GM12878 (cell line): ENCODE data around the gene IQCF5. TPM values are rescaled to one million over a fixed set of nuclear protein-coding genes. Genes with fewer than 3 reads are reported as not detected.

Experiments
- ATAC-seq: fragments of 200-7000 bp; cut with Tn5 transposase; 3 replicates; pipeline ENCODE4 v1.9.1; 2020; ENCODE audit warnings: mild to moderate bottlenecking, moderate library complexity
- BruUV-seq: library from RNA; stranded (reverse); fragments of 400-500 nt; replicated peaks from 2 replicates; lab custom pipeline; 2021; lab: Mats Ljungman, UMichigan
- CTCF ChIA-PET: fragments of 300-600 bp; sonication (Branson Sonifier 250); formaldehyde crosslinking; extraction: SDS; loops from one replicate; lab custom pipeline; 2021; ENCODE audit warnings: inconsistent platforms; lab: Yijun Ruan, JAX
- POLR2A ChIA-PET: fragments of 350-600 bp; formaldehyde crosslinking; extraction: SDS; loops from one replicate; lab custom pipeline; 2021; ENCODE audit warnings: inconsistent platforms; lab: Charles Lee
- RAD21 ChIA-PET: fragments of 300-600 bp; sonication (Branson Sonifier 250); formaldehyde crosslinking; loops from one replicate; lab custom pipeline; 2023; ENCODE audit warnings: antibody characterized with exemption; ENCODE audit not compliant: unreplicated experiment; lab: Charles Lee
- SMC1A ChIA-PET: fragments of 300-600 bp; sonication (Branson Sonifier 250); formaldehyde crosslinking; loops from one replicate; lab custom pipeline; 2023; ENCODE audit not compliant: unreplicated experiment, uncharacterized antibody; lab: Charles Lee
- DNase-seq: peaks from one replicate; pipeline ENCODE4 v3.0.0-alpha.2; 2011; ENCODE audit warnings: low read depth, low spot score
- FAIRE-seq: peaks from 3 replicates; lab custom pipeline; 2011; peaks lifted over from hg19 to GRCh38; lab: Jason Lieb, UNC
- H2AFZ ChIP-seq: 2 replicates; pipeline ENCODE4 v1.6.0; 2011; ENCODE audit warnings: low read depth, low read length, control low read depth; ENCODE audit not compliant: control insufficient read depth
- H3K27ac ChIP-seq: 2 replicates; pipeline ENCODE4 v1.5.1; 2011; ENCODE audit warnings: control low read depth; ENCODE audit not compliant: control insufficient read depth, insufficient read depth
- H3K27me3 ChIP-seq, 2 experiments: replicated peaks in 1 of 2; 2 replicates each; pipeline versions ENCODE4 v1.6.0 to v1.6.1; 2011; ENCODE audit warnings: low read length in 1 of 2; ENCODE audit not compliant: control insufficient read depth in 2 of 2, insufficient read depth in 2 of 2
- H3K36me3 ChIP-seq, 2 experiments: 2 replicates each; pipeline ENCODE4 v1.5.1; 2011; ENCODE audit warnings: low read length in 1 of 2; ENCODE audit not compliant: control insufficient read depth in 2 of 2, insufficient read depth in 2 of 2
- H3K4me1 ChIP-seq: 2 replicates; pipeline ENCODE4 v1.6.1; 2011; ENCODE audit warnings: mild to moderate bottlenecking, low read length, moderate library complexity, mixed read lengths; ENCODE audit not compliant: control insufficient read depth, insufficient read depth
- H3K4me2 ChIP-seq: 2 replicates; pipeline ENCODE4 v1.6.0; 2011; ENCODE audit warnings: control low read depth; ENCODE audit not compliant: control insufficient read depth, insufficient read depth
- H3K4me3 ChIP-seq: fragments of 200-600 bp; sonication (generic); 2 replicates; pipeline ENCODE4 v1.5.1; 2016
- H3K79me2 ChIP-seq: 2 replicates; pipeline ENCODE4 v1.6.0; 2011; ENCODE audit warnings: low read length; ENCODE audit not compliant: control insufficient read depth, insufficient read depth
- H3K9ac ChIP-seq: 2 replicates; pipeline ENCODE4 v1.8.0; 2011; ENCODE audit warnings: low read length, control low read depth, mixed read lengths; ENCODE audit not compliant: control insufficient read depth, insufficient read depth
- H3K9me3 ChIP-seq: replicated peaks from 3 replicates; pipeline ENCODE4 v1.5.1; 2011; ENCODE audit warnings: mild to moderate bottlenecking, low read length; ENCODE audit not compliant: control insufficient read depth, insufficient read depth
- H4K20me1 ChIP-seq: 2 replicates; pipeline ENCODE4 v1.6.0; 2011; ENCODE audit not compliant: control insufficient read depth, insufficient read depth
- BMI1 ChIP-seq: fragments of 450-650 bp; IDR thresholded peaks from 2 replicates; pipeline ENCODE4 v1.6.1; 2016; ENCODE audit warnings: mild to moderate bottlenecking, moderate library complexity, borderline replicate concordance
- CBX3 ChIP-seq: fragments of 200-600 bp; sonication (generic); IDR thresholded peaks from 2 replicates; pipeline ENCODE4 v1.6.1; 2016; ENCODE audit warnings: low read depth, borderline replicate concordance
- EP300 ChIP-seq, 2 experiments: fragments of 150-350 bp in 1 of 2; IDR thresholded peaks; 2 replicates each; pipeline ENCODE4 v1.6.1; 2011 to 2012; ENCODE audit warnings: low read depth in 2 of 2, low read length in 2 of 2, borderline replicate concordance in 1 of 2, improper control_type of control experiment in 1 of 2, inconsistent platforms in 1 of 2; ENCODE audit not compliant: control insufficient read depth in 1 of 2
- MYB ChIP-seq: fragments of 150-350 bp; IDR thresholded peaks from 2 replicates; pipeline ENCODE4 v1.6.1; 2014; ENCODE audit warnings: mild to moderate bottlenecking, low read depth, low read length, borderline replicate concordance
- NFYA ChIP-seq: IDR thresholded peaks from 2 replicates; pipeline ENCODE4 v1.6.1; 2011; ENCODE audit warnings: low read depth, mild to moderate bottlenecking, low read length, improper control_type of control experiment, borderline replicate concordance
- NRF1 ChIP-seq: conservative IDR thresholded peaks from 2 replicates; pipeline ENCODE4 v1.6.1; 2011; ENCODE audit warnings: mild to moderate bottlenecking, low read depth, low read length, improper control_type of control experiment
- RFX5 ChIP-seq: IDR thresholded peaks from 2 replicates; pipeline ENCODE4 v1.6.1; 2011; ENCODE audit warnings: low read depth, low read length, improper control_type of control experiment
- SMC3 ChIP-seq: IDR thresholded peaks from 2 replicates; pipeline ENCODE4 v1.6.1; 2011; ENCODE audit warnings: low read length, improper control_type of control experiment, borderline replicate concordance
- SP1 ChIP-seq: IDR thresholded peaks from one replicate; pipeline ENCODE4 v1.6.1; 2011; ENCODE audit warnings: low read depth, low read length
- TAF1 ChIP-seq: IDR thresholded peaks from 2 replicates; pipeline ENCODE4 v1.6.1; 2011; ENCODE audit warnings: mild to moderate bottlenecking, low read depth, low read length, borderline replicate concordance
- YBX1 ChIP-seq: fragments of 450-650 bp; IDR thresholded peaks from 2 replicates; pipeline ENCODE4 v1.6.1; 2016; ENCODE audit warnings: antibody characterized with exemption
- WGBS: methylation state at CpG from one replicate; pipeline ENCODE4 v1.1.6; 2016; ENCODE audit warnings: low lambda C conversion rate; ENCODE audit not compliant: insufficient replicate concordance, insufficient coverage; ENCODE audit errors: missing lambda C conversion rate; 5-methylcytosine and 5-hydroxymethylcytosine counted together
- in situ Hi-C: fragments of 300-500 bp; cut with MboI; formaldehyde crosslinking; loops from 9 replicates; pipeline ENCODE4 v1.14.3; 2018; ENCODE audit warnings: mixed read lengths
- intact Hi-C: fragments of 100-400 bp; cut with micrococcal nuclease; formaldehyde crosslinking; loops from one replicate; pipeline ENCODE4 v1.14.2; 2022; ENCODE audit not compliant: unreplicated experiment
- polyA plus RNA-seq, 11 experiments: library from polyadenylated mRNA; depleted of rRNA in 4 of 11; unstranded in 6 of 11; stranded (reverse) in 5 of 11; fragments of >200 nt; fragmentation: Nextera tagmentation in 4 of 11; fragmentation: Illumina TruSeq in 1 of 11; extraction: Ambion mirVana in 4 of 11; extraction: Trizol in 1 of 11; gene quantifications; 1 replicate in 1 of 11; 2 replicates in 10 of 11; pipeline versions ENCODE4 v1.2.1 to v1.2.3, GENCODE V29; 2011 to 2016; ENCODE audit warnings: inconsistent platforms in 2 of 11, missing spikeins in 2 of 11, low read depth in 1 of 11
- total RNA-seq, 4 experiments: library from RNA; depleted of rRNA in 3 of 4; stranded (reverse); fragments of >200 nt in 3 of 4; fragmentation: Illumina TruSeq in 1 of 4; extraction: Trizol in 1 of 4; gene quantifications; 2 replicates each; pipeline versions ENCODE4 v1.2.1 to v1.2.3, GENCODE V29; 2013 to 2021
- TF ChIP-seq, protein P1 (sequence below): fragments of 450-650 bp; IDR thresholded peaks from 2 replicates; pipeline ENCODE4 v1.6.1; 2016; ENCODE audit warnings: mild to moderate bottlenecking
- TF ChIP-seq, protein P2 (sequence below): fragments of 150-350 bp; IDR thresholded peaks from 2 replicates; pipeline ENCODE4 v1.6.1; 2014; ENCODE audit warnings: mild to moderate bottlenecking, low read depth, low read length
- TF ChIP-seq, protein P3 (sequence below): fragments of 450-650 bp; IDR thresholded peaks from 2 replicates; pipeline ENCODE4 v1.6.1; 2017; ENCODE audit warnings: borderline replicate concordance
- TF ChIP-seq, protein P4 (sequence below): IDR thresholded peaks from 2 replicates; pipeline ENCODE4 v1.6.1; 2012; ENCODE audit warnings: low read length, inconsistent platforms
- TF ChIP-seq, protein P5 (sequence below), 3 experiments: IDR thresholded peaks in 2 of 3; conservative IDR thresholded peaks in 1 of 3; 2 replicates each; pipeline ENCODE4 v1.5.1; 2011; ENCODE audit warnings: low read depth in 3 of 3, low read length in 3 of 3, mild to moderate bottlenecking in 3 of 3, control low read depth in 2 of 3, moderate library complexity in 2 of 3, inconsistent platforms in 1 of 3, mixed read lengths in 1 of 3; ENCODE audit not compliant: control insufficient read depth in 2 of 3, insufficient read depth in 1 of 3; ENCODE audit errors: extremely low read depth in 1 of 3

The IQCF5 gene
- total and polyA plus RNA-seq, 10 of the 15 experiments (the other 5 are each of a cell fraction or from before 2014, with no cell fraction given) = not detected

DNA sequence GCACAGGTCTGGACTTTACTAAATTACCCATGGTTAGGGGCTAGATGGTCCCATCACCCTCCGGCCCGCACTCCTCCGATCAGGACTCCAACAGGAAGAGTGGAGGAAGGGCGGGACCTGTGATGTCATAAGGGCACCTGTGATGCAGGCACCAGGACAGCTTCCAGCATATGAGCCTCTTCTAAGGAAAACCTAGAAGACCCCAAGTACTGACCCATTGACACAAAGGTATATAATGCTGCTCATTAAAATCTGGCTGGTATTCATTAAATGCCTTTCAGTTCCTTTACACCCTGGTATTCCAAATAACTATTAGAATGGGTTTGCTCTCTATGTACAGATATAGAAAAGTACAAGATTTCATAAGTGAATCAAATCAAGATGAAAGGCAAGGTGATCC lies at the start of gene IQCF5 (continued):
- TF ChIP-seq, protein P1, sequence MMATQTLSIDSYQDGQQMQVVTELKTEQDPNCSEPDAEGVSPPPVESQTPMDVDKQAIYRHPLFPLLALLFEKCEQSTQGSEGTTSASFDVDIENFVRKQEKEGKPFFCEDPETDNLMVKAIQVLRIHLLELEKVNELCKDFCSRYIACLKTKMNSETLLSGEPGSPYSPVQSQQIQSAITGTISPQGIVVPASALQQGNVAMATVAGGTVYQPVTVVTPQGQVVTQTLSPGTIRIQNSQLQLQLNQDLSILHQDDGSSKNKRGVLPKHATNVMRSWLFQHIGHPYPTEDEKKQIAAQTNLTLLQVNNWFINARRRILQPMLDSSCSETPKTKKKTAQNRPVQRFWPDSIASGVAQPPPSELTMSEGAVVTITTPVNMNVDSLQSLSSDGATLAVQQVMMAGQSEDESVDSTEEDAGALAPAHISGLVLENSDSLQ = no peak

DNA sequence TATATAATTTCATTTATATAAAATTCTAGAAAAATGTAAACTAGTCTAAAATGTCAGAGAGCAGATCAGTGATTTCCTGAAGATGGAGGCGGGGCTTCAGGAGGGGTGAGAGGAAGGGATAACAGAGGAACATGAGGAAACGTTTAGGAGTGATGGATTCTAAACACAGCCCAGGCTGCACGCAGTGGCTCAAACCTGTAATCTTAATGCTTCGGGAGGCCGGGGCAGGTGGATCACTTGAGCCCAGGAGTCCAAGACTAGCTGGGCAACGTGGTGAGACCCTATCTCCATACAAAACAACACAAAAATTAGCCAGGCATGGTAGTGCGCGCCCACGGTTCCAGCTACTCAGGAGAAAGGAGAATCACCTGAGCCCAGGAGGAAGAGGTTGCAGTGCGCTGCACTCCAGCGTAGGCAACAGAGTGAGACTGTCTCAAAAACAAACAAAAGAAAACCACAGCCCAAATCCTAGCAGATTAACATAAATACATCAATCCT lies 45.7 kb upstream of the IQCF5 start:
- Histone ChIP-seq H3K4me1 (no peaks in the 10 kb centered on the region), H3K4me3 (no peak overlapping the region), H3K27me3 (no peaks in the 10 kb centered on the region), H3K9me3 (no peaks in the 10 kb centered on the region), H3K27ac (no peak overlapping the region), H3K9ac (no peak overlapping the region), H3K79me2 (no peaks in the 10 kb centered on the region), H3K4me2 (no peak overlapping the region), H4K20me1 (no peaks in the 10 kb centered on the region), H3K36me3 (no peaks in the 10 kb centered on the region), H2AFZ (no peak overlapping the region)
- ChIA-PET SMC1A (no interaction called here), RAD21 (no interaction called here), POLR2A (interaction anchor here (0.5 kb wide), 1 partner anchor 32 kb away, joined by 3 read pairs; no protein-coding TSS in a partner anchor), CTCF (no interaction called here)
- FAIRE-seq = no peak
- DNase-seq = no peak
- ATAC-seq = no peak
- WGBS = 45% methylated on average over 11 of the region's 11 CpGs
- intact Hi-C loops (no loop called here), in situ Hi-C loops (no loop called here)
- no TSS peak for BruUV-seq
- TF ChIP-seq EP300 (IDR thresholded peaks at IDR 0.05; ENCODE audit: borderline replicate concordance in 1 of 2, control insufficient read depth in 1 of 2, low read depth in 2 of 2, low read length in 2 of 2) = no peak
- no peak for TF ChIP-seq BMI1
- no peak for TF ChIP-seq CBX3
- no peak for TF ChIP-seq RFX5
- TF ChIP-seq MYB = no peak
- no peak for TF ChIP-seq TAF1
- no peak for TF ChIP-seq NFYA
- TF ChIP-seq YBX1 = no peak
- TF ChIP-seq, protein P2, sequence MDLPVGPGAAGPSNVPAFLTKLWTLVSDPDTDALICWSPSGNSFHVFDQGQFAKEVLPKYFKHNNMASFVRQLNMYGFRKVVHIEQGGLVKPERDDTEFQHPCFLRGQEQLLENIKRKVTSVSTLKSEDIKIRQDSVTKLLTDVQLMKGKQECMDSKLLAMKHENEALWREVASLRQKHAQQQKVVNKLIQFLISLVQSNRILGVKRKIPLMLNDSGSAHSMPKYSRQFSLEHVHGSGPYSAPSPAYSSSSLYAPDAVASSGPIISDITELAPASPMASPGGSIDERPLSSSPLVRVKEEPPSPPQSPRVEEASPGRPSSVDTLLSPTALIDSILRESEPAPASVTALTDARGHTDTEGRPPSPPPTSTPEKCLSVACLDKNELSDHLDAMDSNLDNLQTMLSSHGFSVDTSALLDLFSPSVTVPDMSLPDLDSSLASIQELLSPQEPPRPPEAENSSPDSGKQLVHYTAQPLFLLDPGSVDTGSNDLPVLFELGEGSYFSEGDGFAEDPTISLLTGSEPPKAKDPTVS = no peak
- no peak for TF ChIP-seq SMC3
- TF ChIP-seq NRF1 = no peak
- TF ChIP-seq, protein P3, sequence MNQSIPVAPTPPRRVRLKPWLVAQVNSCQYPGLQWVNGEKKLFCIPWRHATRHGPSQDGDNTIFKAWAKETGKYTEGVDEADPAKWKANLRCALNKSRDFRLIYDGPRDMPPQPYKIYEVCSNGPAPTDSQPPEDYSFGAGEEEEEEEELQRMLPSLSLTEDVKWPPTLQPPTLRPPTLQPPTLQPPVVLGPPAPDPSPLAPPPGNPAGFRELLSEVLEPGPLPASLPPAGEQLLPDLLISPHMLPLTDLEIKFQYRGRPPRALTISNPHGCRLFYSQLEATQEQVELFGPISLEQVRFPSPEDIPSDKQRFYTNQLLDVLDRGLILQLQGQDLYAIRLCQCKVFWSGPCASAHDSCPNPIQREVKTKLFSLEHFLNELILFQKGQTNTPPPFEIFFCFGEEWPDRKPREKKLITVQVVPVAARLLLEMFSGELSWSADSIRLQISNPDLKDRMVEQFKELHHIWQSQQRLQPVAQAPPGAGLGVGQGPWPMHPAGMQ = no peak
- TF ChIP-seq, protein P4, sequence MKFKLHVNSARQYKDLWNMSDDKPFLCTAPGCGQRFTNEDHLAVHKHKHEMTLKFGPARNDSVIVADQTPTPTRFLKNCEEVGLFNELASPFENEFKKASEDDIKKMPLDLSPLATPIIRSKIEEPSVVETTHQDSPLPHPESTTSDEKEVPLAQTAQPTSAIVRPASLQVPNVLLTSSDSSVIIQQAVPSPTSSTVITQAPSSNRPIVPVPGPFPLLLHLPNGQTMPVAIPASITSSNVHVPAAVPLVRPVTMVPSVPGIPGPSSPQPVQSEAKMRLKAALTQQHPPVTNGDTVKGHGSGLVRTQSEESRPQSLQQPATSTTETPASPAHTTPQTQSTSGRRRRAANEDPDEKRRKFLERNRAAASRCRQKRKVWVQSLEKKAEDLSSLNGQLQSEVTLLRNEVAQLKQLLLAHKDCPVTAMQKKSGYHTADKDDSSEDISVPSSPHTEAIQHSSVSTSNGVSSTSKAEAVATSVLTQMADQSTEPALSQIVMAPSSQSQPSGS = no peak
- TF ChIP-seq SP1 = no peak
- TF ChIP-seq, protein P5, sequence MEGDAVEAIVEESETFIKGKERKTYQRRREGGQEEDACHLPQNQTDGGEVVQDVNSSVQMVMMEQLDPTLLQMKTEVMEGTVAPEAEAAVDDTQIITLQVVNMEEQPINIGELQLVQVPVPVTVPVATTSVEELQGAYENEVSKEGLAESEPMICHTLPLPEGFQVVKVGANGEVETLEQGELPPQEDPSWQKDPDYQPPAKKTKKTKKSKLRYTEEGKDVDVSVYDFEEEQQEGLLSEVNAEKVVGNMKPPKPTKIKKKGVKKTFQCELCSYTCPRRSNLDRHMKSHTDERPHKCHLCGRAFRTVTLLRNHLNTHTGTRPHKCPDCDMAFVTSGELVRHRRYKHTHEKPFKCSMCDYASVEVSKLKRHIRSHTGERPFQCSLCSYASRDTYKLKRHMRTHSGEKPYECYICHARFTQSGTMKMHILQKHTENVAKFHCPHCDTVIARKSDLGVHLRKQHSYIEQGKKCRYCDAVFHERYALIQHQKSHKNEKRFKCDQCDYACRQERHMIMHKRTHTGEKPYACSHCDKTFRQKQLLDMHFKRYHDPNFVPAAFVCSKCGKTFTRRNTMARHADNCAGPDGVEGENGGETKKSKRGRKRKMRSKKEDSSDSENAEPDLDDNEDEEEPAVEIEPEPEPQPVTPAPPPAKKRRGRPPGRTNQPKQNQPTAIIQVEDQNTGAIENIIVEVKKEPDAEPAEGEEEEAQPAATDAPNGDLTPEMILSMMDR (IDR thresholded peaks at IDR 0.05 in 2 of 3, conservative IDR thresholded peaks at IDR 0.05 in 1 of 3; ENCODE audit: control insufficient read depth in 2 of 3, extremely low read depth in 1 of 3, insufficient read depth in 1 of 3, low read depth in 3 of 3, low read length in 3 of 3) = no peak
